Mucosa of gallbladder (tissue), 1 donor: ENCODE results near the gene CCDC8. TPM values are rescaled to one million over a fixed set of nuclear protein-coding genes. Genes with fewer than 3 reads are reported as not detected.
A peak's percentile ranks its signal among the peaks of the same experiment; 100 is the strongest.
"Not testable (repeated sequence)": the region's sequence is repeated elsewhere in the genome, so short reads cannot be mapped to it uniquely, and the experiment has no call there.

Source experiments
- DNase-seq: peaks from one replicate; pipeline ENCODE4 v3.0.0-alpha.2; 2020; ENCODE audit warnings: low spot score
- total RNA-seq: library from RNA; stranded (reverse); gene quantifications from one replicate; pipeline ENCODE4 v1.2.1, GENCODE V29; 2021
- donor health status: DM: no; HTN: no; CAD: no.

CCDC8 gene
- total RNA-seq, result 8.5 TPM

GRCh38 chr19:46413262-46414031 lies at the start of gene CCDC8:
Gene CCDC8 (minus strand): TSS chr19:46413564. CDS start chr19:46412810, 754 bp downstream.
- DNase-seq, result peak; percentile 67

- DNase-seq, result no peak
Observed at GRCh38 chr19:46461537-46461936, 48.2 kb upstream of the CCDC8 start.

- DNase-seq, result no peak
Observed at GRCh38 chr19:46460981-46461380, 47.6 kb upstream of the CCDC8 start.

- no peak for DNase-seq
Observed at GRCh38 chr19:46460055-46460454, 46.7 kb upstream of the CCDC8 start.

- DNase-seq, result no peak
Observed at GRCh38 chr19:46456930-46457329, 43.6 kb upstream of the CCDC8 start.

- DNase-seq, result no peak
Observed at GRCh38 chr19:46454244-46454643, 40.9 kb upstream of the CCDC8 start.

GRCh38 chr19:46453661-46454060 lies 40.3 kb upstream of the CCDC8 start:
- no peak for DNase-seq

- no peak for DNase-seq
Observed at GRCh38 chr19:46452186-46452585, 38.8 kb upstream of the CCDC8 start.

GRCh38 chr19:46451352-46451751 lies 38.0 kb upstream of the CCDC8 start:
- DNase-seq, result no peak

- no peak for DNase-seq
Observed at GRCh38 chr19:46450737-46451136, 37.4 kb upstream of the CCDC8 start.

- DNase-seq, result no peak
Observed at GRCh38 chr19:46449228-46449627, 35.9 kb upstream of the CCDC8 start.

- no peak for DNase-seq
Observed at GRCh38 chr19:46448601-46449000, 35.2 kb upstream of the CCDC8 start.

- DNase-seq, result no peak
Observed at GRCh38 chr19:46447824-46448223, 34.5 kb upstream of the CCDC8 start.

- no peak for DNase-seq
Observed at GRCh38 chr19:46447006-46447405, 33.6 kb upstream of the CCDC8 start.

- no peak for DNase-seq
Observed at GRCh38 chr19:46446021-46446420, 32.7 kb upstream of the CCDC8 start.

- peak; percentile 29 for DNase-seq
Observed at GRCh38 chr19:46442808-46443450, 29.6 kb upstream of the CCDC8 start.

- no peak for DNase-seq
Observed at GRCh38 chr19:46441866-46442265, 28.5 kb upstream of the CCDC8 start.

GRCh38 chr19:46435689-46436088 lies 22.3 kb upstream of the CCDC8 start:
- DNase-seq, result not testable (repeated sequence)

- no peak for DNase-seq
Observed at GRCh38 chr19:46435009-46435408, 21.6 kb upstream of the CCDC8 start.

- DNase-seq, result not testable (repeated sequence)
Observed at GRCh38 chr19:46433470-46433869, 20.1 kb upstream of the CCDC8 start.

- no peak for DNase-seq
Observed at GRCh38 chr19:46431824-46432223, 18.5 kb upstream of the CCDC8 start.

GRCh38 chr19:46429999-46430398 lies 16.6 kb upstream of the CCDC8 start:
- no peak for DNase-seq
